ENCODE measurements around the gene GFRA1.

Gene GFRA1

DNA sequence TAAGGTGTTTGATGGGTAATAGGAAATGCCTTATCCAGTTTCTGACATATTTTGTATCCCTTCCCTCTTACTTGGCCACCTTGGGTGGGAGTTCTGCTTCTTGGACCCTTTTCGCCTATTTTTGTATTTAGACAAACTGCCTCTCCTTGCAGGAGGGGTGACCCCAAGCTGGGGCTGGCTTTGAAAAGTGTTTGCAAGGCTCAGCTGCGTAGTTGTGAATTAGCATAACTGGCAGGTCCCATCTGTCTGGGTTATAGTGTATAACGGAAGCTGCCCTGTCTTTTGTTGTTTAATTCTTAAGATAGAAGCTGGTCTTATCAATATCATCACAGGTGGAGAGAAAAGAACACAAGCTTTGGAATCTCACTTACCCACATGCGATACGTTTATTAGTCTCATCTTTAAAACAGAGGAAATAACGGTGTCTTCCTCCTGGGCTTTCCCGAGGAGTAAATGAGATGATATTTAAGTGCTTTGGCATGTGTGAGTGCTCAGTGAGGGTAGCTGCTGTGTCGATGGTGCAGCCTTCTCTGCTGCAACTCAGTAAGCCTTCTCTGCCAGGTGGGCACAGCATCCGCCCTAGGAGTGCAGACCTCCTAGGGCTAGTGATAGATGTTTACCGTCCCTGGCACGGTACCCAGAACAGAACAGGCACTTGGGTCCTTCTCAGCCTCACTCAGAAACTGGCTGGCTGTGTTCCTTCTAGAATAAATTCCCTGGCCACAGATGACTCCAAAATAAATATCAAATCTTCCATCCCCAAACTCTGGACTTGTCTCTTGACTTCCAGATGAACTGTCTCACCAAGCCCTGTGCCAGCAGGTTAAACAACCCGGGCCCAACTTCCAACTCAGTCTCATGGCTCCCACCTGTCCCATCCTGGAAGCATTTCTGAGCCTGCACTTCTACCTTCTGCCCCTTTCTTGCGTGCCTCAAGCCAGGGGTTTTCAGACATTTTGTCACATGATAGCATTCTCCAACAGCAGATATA, 227.3 kb downstream of the GFRA1 start:
- Histone ChIP-seq H3K27me3 (no peaks in the 10 kb centered on the region), H3K36me3 (no peaks in the 10 kb centered on the region), H3K4me1 (no peaks in the 10 kb centered on the region), H3K9me3 (no peaks in the 10 kb centered on the region), H3K4me3 (ENCODE audit: low read depth, low read length) (no peak overlapping the region)
- TF ChIP-seq CTCF (IDR thresholded peaks at IDR 0.05; ENCODE audit: low read depth, low read length) = no peak
- no peak for DNase-seq

- Histone ChIP-seq H3K27me3 (no peaks in the 10 kb centered on the region), H3K4me1 (no peaks in the 10 kb centered on the region), H3K36me3 (no peaks in the 10 kb centered on the region), H3K9me3 (no peaks in the 10 kb centered on the region), H3K4me3 (ENCODE audit: low read depth, low read length) (no peak overlapping the region)
- no peak for DNase-seq
- no peak for TF ChIP-seq CTCF (IDR thresholded peaks at IDR 0.05; ENCODE audit: low read depth, low read length)
These were observed 228.2 kb downstream of the GFRA1 start for GRCh38 chr10:116044801-116045248.

GRCh38 chr10:116043861-116044260, 229.1 kb downstream of the GFRA1 start:
- Histone ChIP-seq H3K9me3 (no peaks in the 10 kb centered on the region), H3K27me3 (no peaks in the 10 kb centered on the region), H3K4me1 (no peaks in the 10 kb centered on the region), H3K36me3 (no peaks in the 10 kb centered on the region), H3K4me3 (ENCODE audit: low read depth, low read length) (no peak overlapping the region)
- DNase-seq = no peak
- no peak for TF ChIP-seq CTCF (IDR thresholded peaks at IDR 0.05; ENCODE audit: low read depth, low read length)

- no peaks in the 10 kb centered on the region for H3K9me3 ChIP-seq
- no peak for DNase-seq
- no peak for TF ChIP-seq CTCF (IDR thresholded peaks at IDR 0.05; ENCODE audit: low read depth, low read length)
- H3K4me1 ChIP-seq = no peaks in the 10 kb centered on the region
- no peak overlapping the region for H3K4me3 ChIP-seq (ENCODE audit: low read depth, low read length)
- no peaks in the 10 kb centered on the region for H3K27me3 ChIP-seq
- no peaks in the 10 kb centered on the region for H3K36me3 ChIP-seq
These were observed 229.7 kb downstream of the GFRA1 start for GRCh38 chr10:116043304-116043703.

- Histone ChIP-seq H3K9me3 (no peaks in the 10 kb centered on the region), H3K36me3 (no peaks in the 10 kb centered on the region), H3K4me3 (ENCODE audit: low read depth, low read length) (no peak overlapping the region), H3K27me3 (no peaks in the 10 kb centered on the region), H3K4me1 (no peaks in the 10 kb centered on the region)
- TF ChIP-seq CTCF (IDR thresholded peaks at IDR 0.05; ENCODE audit: low read depth, low read length) = no peak
- DNase-seq = no peak
These were observed 231.1 kb downstream of the GFRA1 start for GRCh38 chr10:116041948-116042347.

GRCh38 chr10:116039612-116040011, 233.4 kb downstream of the GFRA1 start:
- H3K9me3 ChIP-seq = no peaks in the 10 kb centered on the region
- DNase-seq = no peak
- no peak for TF ChIP-seq CTCF (IDR thresholded peaks at IDR 0.05; ENCODE audit: low read depth, low read length)
- no peak overlapping the region for H3K4me3 ChIP-seq (ENCODE audit: low read depth, low read length)
- no peaks in the 10 kb centered on the region for H3K27me3 ChIP-seq
- H3K36me3 ChIP-seq = no peaks in the 10 kb centered on the region
- no peaks in the 10 kb centered on the region for H3K4me1 ChIP-seq

Measured in BE2C (cell line).